Activated naive CD4-positive, alpha-beta T cell treated with Interleukin-2 at 50 U/mL for 16 hours (primary cell): ENCODE measurements around the gene MACROD1.

Experiments
- DNase-seq: peaks from one replicate; pipeline ENCODE4 v3.0.0-alpha.2; 2020

Gene MACROD1

GRCh38 chr11:64008914-64009633 lies 156.8 kb downstream of the MACROD1 start:
- DNase-seq, result no peak

DNA sequence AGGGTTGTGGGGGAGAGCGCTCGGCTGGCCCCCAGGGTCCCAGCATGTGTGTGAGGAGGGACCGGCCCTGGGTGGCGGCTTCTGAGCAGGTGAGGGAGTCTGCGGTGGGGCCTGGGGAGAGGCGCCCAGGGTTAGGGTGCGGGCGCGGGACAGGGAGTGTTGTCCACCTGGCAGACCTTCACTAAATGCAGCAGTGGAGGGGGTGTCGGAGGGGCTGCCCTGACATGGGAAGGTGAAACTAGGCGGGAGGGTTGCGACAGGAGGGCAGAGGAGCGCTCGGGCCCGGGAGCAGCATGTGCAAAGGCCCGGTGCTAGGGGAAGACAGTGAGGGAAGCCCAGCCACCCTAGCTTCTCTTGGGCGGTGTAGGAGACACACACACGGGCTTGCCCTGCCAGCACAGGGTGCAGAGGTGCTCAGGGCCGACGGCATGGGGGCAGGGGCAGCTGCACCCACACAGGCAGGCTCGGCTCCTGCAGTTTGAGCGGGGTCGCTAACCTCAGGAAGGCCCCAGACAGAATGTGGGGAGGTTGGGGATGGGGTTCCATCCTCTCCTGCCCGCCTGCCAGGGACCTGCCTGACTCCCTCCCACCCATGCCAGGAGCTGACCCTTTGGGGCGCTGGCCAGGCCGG lies 157.5 kb downstream of the MACROD1 start:
- no peak for DNase-seq

DNA sequence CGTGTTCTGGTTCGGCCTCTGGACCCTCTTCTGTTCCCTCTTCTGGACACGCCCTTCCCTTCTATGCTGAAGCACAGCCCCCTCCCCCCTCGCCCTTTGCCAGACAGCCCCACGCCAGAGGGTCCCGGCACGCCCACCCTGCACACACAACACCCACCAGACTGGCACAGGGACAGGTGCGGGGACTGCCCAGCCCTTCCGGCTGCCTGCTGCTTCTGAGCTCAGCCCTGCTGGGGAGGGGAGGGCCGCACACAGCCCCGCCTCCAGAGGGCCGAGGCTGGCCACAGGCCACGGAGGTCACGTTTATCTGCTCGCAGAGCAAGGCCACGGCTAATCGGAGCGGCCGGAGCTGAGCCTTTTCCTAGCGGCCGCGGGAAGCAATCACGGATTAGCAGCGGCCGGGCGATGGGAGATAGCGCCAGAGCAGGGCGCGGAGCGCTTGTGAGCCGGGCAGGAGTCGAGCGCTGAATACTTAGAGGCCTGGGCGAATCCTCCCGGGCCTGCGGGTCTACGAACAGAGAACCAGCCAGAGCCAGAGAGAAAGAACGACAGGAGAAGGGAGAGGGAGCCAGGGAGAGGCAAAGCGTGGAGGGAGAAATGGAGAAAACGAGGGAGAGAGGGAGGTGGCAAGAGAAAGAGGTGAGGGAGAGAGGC lies 158.2 kb downstream of the MACROD1 start:
- no peak for DNase-seq

DNA sequence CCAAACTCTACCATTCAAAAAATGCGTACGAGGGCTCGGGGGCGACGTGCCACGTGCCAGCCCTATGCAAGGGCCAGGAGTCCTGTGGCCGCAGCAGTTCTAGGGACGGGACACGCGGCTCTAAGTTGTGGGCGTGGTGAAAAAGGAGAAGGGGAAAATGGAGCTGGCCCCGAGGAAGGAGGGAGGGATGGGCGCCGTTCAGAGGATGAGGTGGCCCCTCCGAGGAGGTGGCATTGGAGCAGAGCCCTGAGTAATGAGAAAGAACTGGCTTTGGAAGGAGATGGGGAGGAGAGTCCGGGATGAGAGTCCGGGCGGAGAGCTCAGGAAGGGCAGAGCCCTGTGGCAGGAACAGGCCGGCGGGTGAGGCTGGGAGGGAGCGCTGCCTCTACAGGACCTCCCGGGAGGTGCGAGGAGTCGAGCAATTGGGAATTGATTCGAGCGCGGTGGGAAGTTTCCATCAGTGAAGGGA lies 158.7 kb downstream of the MACROD1 start:
- no peak for DNase-seq

GRCh38 chr11:64006398-64006797 lies 159.5 kb downstream of the MACROD1 start:
- no peak for DNase-seq

- DNase-seq, result no peak
Observed at GRCh38 chr11:64005691-64006090, 160.2 kb downstream of the MACROD1 start.

DNA sequence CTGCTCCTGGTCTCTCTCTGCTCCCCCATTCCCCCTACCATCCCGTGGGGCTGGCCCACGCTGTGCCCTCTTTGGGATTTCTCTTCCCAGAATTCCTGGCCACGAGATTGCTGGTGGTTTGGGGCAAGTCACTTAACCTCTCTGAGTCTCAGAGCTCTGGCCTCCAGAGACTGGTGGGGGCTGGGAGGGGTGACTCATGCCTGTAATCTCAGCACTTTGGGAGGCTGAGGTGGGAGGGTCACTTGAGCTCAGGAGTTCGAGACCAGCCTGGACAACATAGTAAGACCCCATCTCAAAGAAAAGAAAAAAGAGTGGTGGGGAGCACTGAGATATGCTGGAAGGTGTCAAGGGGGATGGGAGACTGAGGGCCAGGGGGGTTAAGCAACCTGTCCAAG lies 161.3 kb downstream of the MACROD1 start:
- DNase-seq, result no peak

DNA sequence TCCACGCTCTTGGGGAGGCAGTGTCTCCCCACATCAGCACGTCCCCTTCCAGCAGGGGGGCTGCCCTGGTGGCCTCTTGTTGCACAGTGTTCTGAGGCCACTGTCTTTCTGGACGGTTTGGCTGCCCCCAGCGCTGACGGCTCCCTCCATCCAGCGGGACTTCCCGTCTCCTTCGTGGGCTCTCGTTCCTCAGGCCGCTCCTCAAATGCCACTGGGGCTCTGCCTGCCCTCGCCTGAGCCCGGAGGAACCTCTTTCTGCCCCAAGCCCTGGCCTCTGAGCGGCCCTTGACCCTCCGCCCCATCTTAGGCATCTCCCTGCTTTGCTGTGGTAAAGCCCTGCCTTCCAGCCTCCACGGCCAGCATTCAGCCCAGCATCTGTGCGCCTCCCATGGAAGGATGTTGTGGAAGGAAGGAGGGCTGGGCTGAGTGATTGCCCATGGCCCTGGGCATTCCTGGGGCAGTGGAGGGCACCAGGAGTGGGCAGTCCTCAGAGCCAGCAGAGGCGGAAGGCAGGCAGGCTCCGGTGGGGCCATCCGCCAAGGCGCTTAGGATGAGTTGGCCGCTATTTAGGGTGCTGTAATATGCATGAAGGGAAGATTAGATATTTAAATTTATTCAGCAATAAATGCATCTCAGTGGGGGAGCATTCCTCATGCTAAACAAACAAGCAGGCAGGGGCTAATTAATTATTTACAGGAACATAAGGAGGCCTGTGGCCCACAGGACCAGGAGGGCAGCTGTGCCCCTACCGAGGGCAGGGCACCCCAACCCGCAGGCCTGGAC lies 161.9 kb downstream of the MACROD1 start:
- no peak for DNase-seq

DNA sequence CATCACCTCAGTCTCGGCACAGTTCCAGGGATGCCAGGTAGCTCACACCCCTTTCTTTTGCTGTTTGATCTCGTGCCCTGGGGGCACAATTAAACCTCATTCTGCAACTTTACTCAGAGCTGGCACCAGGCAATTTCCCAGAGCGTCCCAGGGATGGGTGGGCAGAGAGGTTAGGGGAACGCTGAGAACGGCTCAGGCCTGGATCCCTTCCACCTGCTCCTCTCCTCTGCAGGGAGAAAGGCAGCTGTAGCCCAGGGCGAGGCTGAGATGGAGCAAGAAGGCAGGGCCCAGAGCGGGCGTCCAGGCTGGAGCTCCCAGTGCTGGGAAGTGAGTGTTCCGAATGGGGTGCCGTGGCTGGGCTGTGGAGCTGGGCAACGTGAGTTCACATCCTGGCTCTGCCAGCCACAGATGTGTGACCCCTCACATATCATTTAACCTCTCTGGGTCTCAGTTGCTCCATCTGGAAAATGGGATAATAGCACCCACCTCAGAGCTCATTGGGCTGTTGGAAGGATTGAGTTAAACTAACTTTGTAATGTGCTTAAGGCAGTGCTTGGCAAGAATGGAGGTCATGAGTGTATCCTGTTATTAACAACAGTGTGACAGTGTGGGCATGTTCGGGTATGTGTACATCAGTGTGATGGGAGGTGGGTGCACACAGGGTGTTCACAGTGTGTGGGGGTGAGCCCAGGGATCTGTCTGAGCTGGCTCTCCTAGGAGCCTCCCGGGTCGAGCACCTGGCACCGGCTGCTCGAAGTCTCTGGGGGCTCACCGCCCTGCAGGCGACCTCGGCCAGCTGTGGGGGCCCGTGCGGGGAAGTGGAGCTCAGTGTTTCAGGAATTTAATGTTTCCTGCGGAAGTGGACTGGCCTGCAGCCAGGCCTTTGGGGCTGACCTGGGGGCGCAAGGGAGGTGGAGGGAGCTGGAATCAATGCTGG lies 164.2 kb downstream of the MACROD1 start:
- no peak for DNase-seq

- no peak for DNase-seq
Observed at GRCh38 chr11:64000740-64001483, 165.0 kb downstream of the MACROD1 start.

- DNase-seq, result peak; percentile 74
Observed at GRCh38 chr11:64000026-64000739, 165.7 kb downstream of the MACROD1 start.

DNA sequence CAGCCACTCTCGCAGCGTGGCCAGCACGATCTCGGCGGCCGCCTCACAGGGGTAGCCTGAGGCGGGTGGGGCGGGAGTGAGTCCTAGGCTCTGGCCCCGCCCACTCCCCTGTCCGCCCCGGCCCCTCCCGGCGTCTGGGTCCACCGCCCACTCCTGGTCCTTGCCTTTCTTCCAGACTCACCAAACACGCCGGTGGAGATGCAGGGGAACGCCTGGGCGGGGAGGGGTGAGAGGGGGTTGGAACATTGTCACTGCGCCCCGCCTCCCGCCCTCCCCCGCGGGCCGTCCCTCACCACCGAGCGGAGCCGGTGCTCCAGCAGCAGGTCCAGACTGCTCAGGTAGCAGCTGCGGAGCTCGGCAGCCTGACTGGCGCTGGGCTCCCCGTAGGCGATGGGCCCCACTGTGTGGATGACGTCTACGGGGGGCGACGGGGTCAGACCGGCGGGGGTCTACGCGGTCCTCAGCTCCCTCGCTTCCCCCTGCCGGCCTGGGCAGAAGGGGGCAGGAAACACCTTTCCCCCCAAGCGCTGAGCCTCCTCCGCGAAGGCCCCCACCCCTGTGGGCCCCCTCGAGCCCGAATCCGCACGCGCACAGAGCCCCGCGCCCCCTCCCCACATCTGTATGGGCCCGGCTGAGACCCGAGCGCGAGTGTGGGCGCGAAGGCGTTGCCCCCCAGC lies 166.4 kb downstream of the MACROD1 start:
- DNase-seq, result peak; percentile 74

DNA sequence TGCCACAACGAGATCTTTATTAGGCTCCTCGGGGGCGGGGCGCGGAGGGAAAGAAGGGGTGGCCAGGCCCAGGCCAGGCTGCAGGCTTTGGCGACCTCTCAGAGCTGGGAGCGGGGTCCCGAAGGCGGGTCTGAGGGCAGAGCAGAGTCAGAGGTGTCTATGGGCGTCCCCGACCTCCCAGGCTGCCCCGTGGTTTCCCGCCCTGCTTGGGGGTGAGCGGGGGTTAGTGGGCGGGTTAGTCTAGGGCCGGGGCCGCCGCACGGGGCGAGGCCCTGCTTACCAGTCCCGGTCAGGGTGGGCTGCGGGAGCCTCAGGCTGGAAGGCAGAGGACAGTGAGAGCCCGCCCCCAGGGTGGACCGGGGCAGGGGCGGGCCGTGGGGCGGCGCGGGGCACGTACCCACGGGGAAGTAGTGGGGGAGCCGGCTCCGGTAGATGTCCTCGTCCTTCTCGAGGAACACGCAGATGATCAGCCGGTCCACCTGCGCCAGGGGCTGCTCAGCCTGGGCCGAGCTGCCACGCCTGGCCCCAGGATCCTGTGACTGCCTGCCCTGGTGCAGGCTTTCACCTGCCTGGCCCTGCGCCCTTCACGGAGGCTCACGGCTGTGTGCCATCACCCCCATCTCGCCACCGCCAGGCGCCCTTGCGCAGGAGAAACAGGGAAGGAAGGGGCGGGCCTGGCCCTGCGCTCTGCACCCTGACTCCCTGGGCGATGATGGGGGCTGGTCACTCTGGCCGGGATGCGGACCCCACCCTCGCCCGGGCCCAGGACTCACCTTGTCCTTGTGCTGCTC lies 167.2 kb downstream of the MACROD1 start:
- no peak for DNase-seq

DNA sequence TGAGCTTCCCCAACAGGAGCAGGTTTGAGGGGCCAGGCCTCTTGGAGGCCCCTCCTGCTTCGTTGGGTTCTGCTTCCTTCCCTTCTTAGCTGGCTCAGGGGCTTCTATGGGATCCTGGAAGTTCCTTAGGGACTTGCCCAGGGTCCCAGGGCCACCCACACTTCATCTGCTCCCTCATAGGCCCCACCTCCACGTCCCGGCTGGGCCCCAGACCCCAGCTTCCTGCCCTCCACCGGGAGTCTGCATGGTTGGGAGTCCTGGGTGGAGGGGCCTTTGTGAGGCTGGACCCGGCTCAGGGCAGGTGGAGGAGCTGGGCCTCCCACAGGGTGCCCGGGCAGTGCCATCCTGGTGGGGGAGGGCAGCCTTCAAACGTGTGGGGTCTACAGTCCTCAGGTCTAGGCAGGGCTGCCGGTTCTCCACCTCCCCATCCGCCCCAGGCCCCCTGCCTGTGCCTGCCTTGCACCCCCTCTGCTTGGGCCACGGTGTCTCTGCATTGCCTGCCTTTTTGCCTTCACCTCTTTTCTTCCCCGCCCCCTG lies 168.0 kb downstream of the MACROD1 start:
- DNase-seq, result no peak

- no peak for DNase-seq
Observed at GRCh38 chr11:63997104-63997700, 168.7 kb downstream of the MACROD1 start.

- DNase-seq, result no peak
Observed at GRCh38 chr11:63996512-63996911, 169.4 kb downstream of the MACROD1 start.

DNA sequence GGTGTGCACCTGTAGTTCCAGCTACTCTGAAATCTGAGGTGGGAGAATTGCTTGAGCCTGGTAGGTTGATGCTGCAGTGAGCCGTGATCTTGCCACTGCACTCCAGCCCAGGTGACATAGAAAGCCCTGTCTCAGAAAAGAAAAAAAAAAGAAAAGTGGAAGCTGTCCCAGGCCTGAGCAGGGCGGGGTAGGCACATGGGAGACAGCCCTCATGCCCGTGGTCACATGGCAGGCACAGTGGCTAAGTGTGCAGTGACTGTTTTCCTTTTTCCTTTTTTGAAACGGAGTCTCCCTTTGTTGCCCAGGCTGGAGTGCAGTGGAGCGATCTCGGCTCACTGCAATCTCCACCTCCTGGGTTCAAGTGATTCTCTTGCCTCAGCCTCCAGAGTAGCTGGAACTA lies 171.9 kb downstream of the MACROD1 start:
- no peak for DNase-seq

DNA sequence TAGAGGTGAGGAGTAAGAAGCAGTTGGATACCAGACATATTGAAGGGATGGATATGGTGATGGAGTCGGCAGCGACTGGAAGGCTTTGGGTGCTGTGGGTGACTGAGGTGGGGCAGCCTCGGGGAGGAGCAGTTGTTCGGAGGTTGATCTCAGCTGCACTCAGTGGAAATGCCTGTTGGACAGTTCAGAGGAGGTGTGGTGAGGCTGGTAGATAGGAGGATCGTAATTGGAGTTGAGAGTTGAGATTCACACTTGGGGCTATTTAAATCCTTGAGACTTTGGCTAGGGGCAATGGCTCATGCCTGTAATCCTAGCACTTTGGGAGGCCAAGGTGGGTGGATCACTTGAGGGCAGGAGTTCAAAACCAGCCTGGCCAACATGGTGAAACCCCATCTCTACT lies 172.8 kb downstream of the MACROD1 start:
- DNase-seq, result no peak

GRCh38 chr11:63991558-63991957 lies 174.4 kb downstream of the MACROD1 start:
- no peak for DNase-seq
